ENCODE data around the gene CNIH3. TPM values are rescaled to one million over a fixed set of nuclear protein-coding genes. Genes with fewer than 3 reads are reported as not detected.
A peak's percentile ranks its signal among the peaks of the same experiment; 100 is the strongest.
"Not testable (repeated sequence)": the region's sequence is repeated elsewhere in the genome, so short reads cannot be mapped to it uniquely, and the experiment has no call there.

The CNIH3 gene
- total RNA-seq, 1 donor from 2014 or later, result 2.5 TPM

DNA sequence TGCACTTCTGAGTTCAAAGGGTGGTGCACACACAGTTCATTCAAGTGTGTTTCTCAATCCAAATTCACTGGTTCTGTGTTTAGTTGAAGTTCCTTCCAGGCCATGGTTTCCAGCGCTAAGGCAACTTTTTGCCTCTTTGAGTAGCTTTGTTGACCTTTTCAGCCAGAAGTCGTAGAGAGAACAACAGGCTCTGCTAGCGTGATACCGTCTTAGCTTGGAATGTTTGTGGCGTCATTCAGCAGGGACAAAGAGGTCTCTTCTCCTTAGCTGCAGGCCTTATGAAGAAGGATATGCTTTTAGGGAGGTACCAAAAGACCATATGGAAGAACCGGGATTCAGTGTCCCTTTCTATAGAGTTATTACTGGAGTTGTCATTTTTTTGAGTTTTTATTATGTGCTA, 65.7 kb downstream of the CNIH3 start:
- Histone ChIP-seq H3K9ac (no peak overlapping the region), H3K27ac (peak overlapping the region; percentile 43), H3F3A (ENCODE audit: low read depth) (peaks cover 6% of the 10 kb centered on the region), H3K4me3 (no peak overlapping the region), H3K27me3 (no peaks in the 10 kb centered on the region), H3K4me1 (peaks cover 19% of the 10 kb centered on the region), H3K9me3 (ENCODE audit: low read depth) (no peaks in the 10 kb centered on the region), H3K79me2 (ENCODE audit: low read depth) (no peaks in the 10 kb centered on the region), H4K20me1 (ENCODE audit: low read depth) (no peaks in the 10 kb centered on the region), H2AFZ (replicated peaks) (peak overlapping the region; percentile 39), H3K4me2 (no peak overlapping the region), H3K36me3 (no peaks in the 10 kb centered on the region)
- Mint-ChIP-seq H3K27me3 (ENCODE audit: insufficient read depth, low read depth) (peaks cover 11% of the 10 kb centered on the region), H3K9me3 (no peaks in the 10 kb centered on the region), H3K27ac (peak overlapping the region; percentile 88), H3K4me1 (peaks cover 24% of the 10 kb centered on the region), H3K36me3 (no peaks in the 10 kb centered on the region), H3K4me3 (no peak overlapping the region)
- peak; percentile 62 for DNase-seq (ENCODE audit: low spot score)
- no peak for TF ChIP-seq EZH2 (IDR thresholded peaks at IDR 0.05)

GRCh38 chr1:224683936-224684335, 67.8 kb downstream of the CNIH3 start:
- H3K9me3 Mint-ChIP-seq, result peaks cover 2% of the 10 kb centered on the region
- H3K9me3 ChIP-seq (ENCODE audit: low read depth), result no peaks in the 10 kb centered on the region
- TF ChIP-seq EZH2 (IDR thresholded peaks at IDR 0.05), result no peak
- TF ChIP-seq, protein P1, sequence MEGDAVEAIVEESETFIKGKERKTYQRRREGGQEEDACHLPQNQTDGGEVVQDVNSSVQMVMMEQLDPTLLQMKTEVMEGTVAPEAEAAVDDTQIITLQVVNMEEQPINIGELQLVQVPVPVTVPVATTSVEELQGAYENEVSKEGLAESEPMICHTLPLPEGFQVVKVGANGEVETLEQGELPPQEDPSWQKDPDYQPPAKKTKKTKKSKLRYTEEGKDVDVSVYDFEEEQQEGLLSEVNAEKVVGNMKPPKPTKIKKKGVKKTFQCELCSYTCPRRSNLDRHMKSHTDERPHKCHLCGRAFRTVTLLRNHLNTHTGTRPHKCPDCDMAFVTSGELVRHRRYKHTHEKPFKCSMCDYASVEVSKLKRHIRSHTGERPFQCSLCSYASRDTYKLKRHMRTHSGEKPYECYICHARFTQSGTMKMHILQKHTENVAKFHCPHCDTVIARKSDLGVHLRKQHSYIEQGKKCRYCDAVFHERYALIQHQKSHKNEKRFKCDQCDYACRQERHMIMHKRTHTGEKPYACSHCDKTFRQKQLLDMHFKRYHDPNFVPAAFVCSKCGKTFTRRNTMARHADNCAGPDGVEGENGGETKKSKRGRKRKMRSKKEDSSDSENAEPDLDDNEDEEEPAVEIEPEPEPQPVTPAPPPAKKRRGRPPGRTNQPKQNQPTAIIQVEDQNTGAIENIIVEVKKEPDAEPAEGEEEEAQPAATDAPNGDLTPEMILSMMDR (IDR thresholded peaks at IDR 0.05), result no peak
- no peak for TF ChIP-seq EZH2phosphoT487 (IDR thresholded peaks at IDR 0.05)
- peaks cover 11% of the 10 kb centered on the region for H3K27me3 Mint-ChIP-seq (ENCODE audit: insufficient read depth, low read depth)
- H3K27me3 ChIP-seq, result no peaks in the 10 kb centered on the region
- H3K4me3 Mint-ChIP-seq, result no peak overlapping the region
- peaks cover 12% of the 10 kb centered on the region for H3K4me1 ChIP-seq
- H3F3A ChIP-seq (ENCODE audit: low read depth), result peaks cover 6% of the 10 kb centered on the region
- DNase-seq (ENCODE audit: low spot score), result no peak
- no peaks in the 10 kb centered on the region for H4K20me1 ChIP-seq (ENCODE audit: low read depth)
- no peak overlapping the region for H3K4me3 ChIP-seq
- no peak overlapping the region for H2AFZ ChIP-seq (replicated peaks)
- no peaks in the 10 kb centered on the region for H3K79me2 ChIP-seq (ENCODE audit: low read depth)
- H3K27ac ChIP-seq, result no peak overlapping the region
- H3K4me1 Mint-ChIP-seq, result peaks cover 19% of the 10 kb centered on the region
- no peak overlapping the region for H3K4me2 ChIP-seq
- H3K36me3 ChIP-seq, result no peaks in the 10 kb centered on the region
- H3K36me3 Mint-ChIP-seq, result no peaks in the 10 kb centered on the region
- no peak overlapping the region for H3K9ac ChIP-seq
- no peak overlapping the region for H3K27ac Mint-ChIP-seq

GRCh38 chr1:224684979-224685425, 68.9 kb downstream of the CNIH3 start:
- no peak overlapping the region for H3K27ac ChIP-seq
- no peaks in the 10 kb centered on the region for H3K79me2 ChIP-seq (ENCODE audit: low read depth)
- no peaks in the 10 kb centered on the region for H3K36me3 ChIP-seq
- peaks cover 11% of the 10 kb centered on the region for H3K4me1 ChIP-seq
- peaks cover 2% of the 10 kb centered on the region for H3K9me3 Mint-ChIP-seq
- H3K27ac Mint-ChIP-seq, result no peak overlapping the region
- no peaks in the 10 kb centered on the region for H3K36me3 Mint-ChIP-seq
- no peaks in the 10 kb centered on the region for H4K20me1 ChIP-seq (ENCODE audit: low read depth)
- no peaks in the 10 kb centered on the region for H3K27me3 ChIP-seq
- H3K4me2 ChIP-seq, result no peak overlapping the region
- H3F3A ChIP-seq (ENCODE audit: low read depth), result peaks cover 6% of the 10 kb centered on the region
- no peak overlapping the region for H3K4me3 ChIP-seq
- H3K9me3 ChIP-seq (ENCODE audit: low read depth), result no peaks in the 10 kb centered on the region
- DNase-seq (ENCODE audit: low spot score), result no peak
- H3K9ac ChIP-seq, result no peak overlapping the region
- H3K27me3 Mint-ChIP-seq (ENCODE audit: insufficient read depth, low read depth), result peaks cover 13% of the 10 kb centered on the region
- no peak overlapping the region for H3K4me3 Mint-ChIP-seq
- no peak overlapping the region for H2AFZ ChIP-seq (replicated peaks)
- peaks cover 19% of the 10 kb centered on the region for H3K4me1 Mint-ChIP-seq
- TF ChIP-seq EZH2phosphoT487 (IDR thresholded peaks at IDR 0.05) (no peak), EZH2 (IDR thresholded peaks at IDR 0.05) (no peak)
- TF ChIP-seq, protein P1 (IDR thresholded peaks at IDR 0.05), result no peak

GRCh38 chr1:224686140-224686539, 70.0 kb downstream of the CNIH3 start:
- not testable (repeated sequence) for H3K4me3 Mint-ChIP-seq; H3K27me3 ChIP-seq; H3K27ac Mint-ChIP-seq; H3K36me3 ChIP-seq; H3K79me2 ChIP-seq (ENCODE audit: low read depth); H2AFZ ChIP-seq (replicated peaks); H3K9ac ChIP-seq; H3F3A ChIP-seq (ENCODE audit: low read depth); H3K36me3 Mint-ChIP-seq; DNase-seq (ENCODE audit: low spot score); H4K20me1 ChIP-seq (ENCODE audit: low read depth); H3K9me3 ChIP-seq (ENCODE audit: low read depth); H3K4me2 ChIP-seq; H3K4me3 ChIP-seq; H3K9me3 Mint-ChIP-seq; H3K27ac ChIP-seq
- H3K4me1 Mint-ChIP-seq, result peaks cover 19% of the 10 kb centered on the region
- H3K4me1 ChIP-seq, result peaks cover 11% of the 10 kb centered on the region
- peaks cover 13% of the 10 kb centered on the region for H3K27me3 Mint-ChIP-seq (ENCODE audit: insufficient read depth, low read depth)
